HUES48 (cell line): ENCODE results near the gene ROR1.

ENCODE experiments used
- H3K27ac ChIP-seq: one replicate; pipeline ENCODE4 v1.7.0; 2013; ENCODE audit warnings: low read depth, low read length, inconsistent platforms
- H3K27me3 ChIP-seq: 2 replicates; pipeline ENCODE4 v1.6.1; 2013; ENCODE audit warnings: mild to moderate bottlenecking, low read length; ENCODE audit not compliant: control insufficient read depth, insufficient read depth
- H3K36me3 ChIP-seq: 2 replicates; pipeline ENCODE4 v1.6.1; 2013; ENCODE audit warnings: low read length; ENCODE audit not compliant: control insufficient read depth, insufficient read depth
- H3K4me1 ChIP-seq: 2 replicates; pipeline ENCODE4 v1.6.1; 2013; ENCODE audit warnings: mild to moderate bottlenecking, low read length; ENCODE audit not compliant: control insufficient read depth, insufficient read depth
- H3K4me3 ChIP-seq: 2 replicates; pipeline ENCODE4 v1.5.1; 2013; ENCODE audit warnings: mild to moderate bottlenecking, low read depth, low read length
- H3K9ac ChIP-seq: 2 replicates; pipeline ENCODE4 v1.6.1; 2013; ENCODE audit warnings: mild to moderate bottlenecking, low read depth, low read length, moderate library complexity
- H3K9me3 ChIP-seq: 2 replicates; pipeline ENCODE4 v1.6.1; 2013; ENCODE audit warnings: low read length; ENCODE audit not compliant: control insufficient read depth, insufficient read depth

ROR1 gene

DNA sequence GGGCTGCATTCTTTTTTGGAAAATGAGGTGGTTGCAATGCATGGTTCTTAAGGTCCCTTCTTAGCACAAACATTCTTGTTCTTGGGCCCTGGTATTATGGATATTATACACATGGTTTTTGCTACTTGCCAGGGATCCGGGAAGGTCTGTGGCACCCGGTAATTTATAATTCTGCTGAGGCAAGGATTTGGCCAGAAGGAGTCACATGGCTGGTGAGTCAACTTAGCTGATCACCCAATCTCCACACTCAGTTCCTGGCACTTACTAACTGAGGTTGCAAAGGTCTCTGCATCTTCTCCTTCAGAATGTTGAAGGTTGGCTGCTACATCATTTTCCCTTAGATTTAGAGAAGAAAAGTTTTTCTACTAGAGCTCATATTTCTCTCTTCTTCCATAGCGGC lies 112.5 kb downstream of the ROR1 start:
- Histone ChIP-seq H3K9me3 (no peaks in the 10 kb centered on the region), H3K36me3 (no peaks in the 10 kb centered on the region), H3K4me1 (peaks cover 34% of the 10 kb centered on the region)

DNA sequence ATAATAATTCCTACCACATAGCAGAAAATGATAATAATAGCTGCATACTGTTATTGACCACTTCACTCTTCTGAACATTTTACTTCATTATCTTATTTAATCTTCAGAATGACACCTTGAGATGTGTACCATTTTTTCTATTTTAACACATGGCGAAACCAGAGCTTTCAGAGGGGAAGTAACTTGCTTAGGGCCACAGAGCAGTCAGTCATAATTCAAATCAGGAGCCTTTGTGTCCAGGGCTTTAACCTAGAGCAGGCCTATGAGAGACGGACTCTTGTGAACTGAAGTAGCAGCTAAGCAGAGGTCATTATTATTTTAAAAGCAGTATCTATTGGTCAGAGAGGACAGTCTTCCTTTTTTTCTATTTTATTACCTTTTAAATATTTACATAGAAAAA lies 114.0 kb downstream of the ROR1 start:
- no peaks in the 10 kb centered on the region for H3K27me3 ChIP-seq
- H3K4me1 ChIP-seq = peaks cover 43% of the 10 kb centered on the region
- no peaks in the 10 kb centered on the region for H3K9me3 ChIP-seq
- no peaks in the 10 kb centered on the region for H3K36me3 ChIP-seq
- no peak overlapping the region for H3K9ac ChIP-seq
- no peak overlapping the region for H3K4me3 ChIP-seq
- no peak overlapping the region for H3K27ac ChIP-seq

More for the DNA sequence above, 112.5 kb downstream of the ROR1 start:
- no peak overlapping the region for H3K4me3 ChIP-seq
- no peak overlapping the region for H3K27ac ChIP-seq
- no peaks in the 10 kb centered on the region for H3K27me3 ChIP-seq
- H3K9ac ChIP-seq = no peak overlapping the region

DNA sequence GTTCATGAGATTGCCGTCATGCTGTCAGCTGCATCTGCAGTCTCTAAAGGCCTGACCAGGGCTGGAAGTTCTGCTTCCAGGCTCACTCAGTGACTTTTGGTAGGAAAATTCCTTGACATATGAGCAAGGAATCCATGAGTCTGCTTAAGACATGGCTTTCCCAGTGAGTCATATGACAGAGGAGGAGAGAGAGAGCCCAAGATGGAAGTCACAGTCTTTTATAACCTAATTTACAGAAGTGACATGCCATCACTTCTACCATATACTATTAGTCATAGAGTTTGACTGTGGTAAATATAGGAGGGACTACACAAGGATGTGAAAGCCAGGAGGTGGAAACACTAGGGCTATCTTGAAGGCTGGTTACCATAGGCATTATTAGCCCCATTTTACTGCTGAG lies 115.2 kb downstream of the ROR1 start:
- Histone ChIP-seq H3K4me3 (no peak overlapping the region), H3K9ac (no peak overlapping the region), H3K27me3 (no peaks in the 10 kb centered on the region), H3K9me3 (no peaks in the 10 kb centered on the region), H3K36me3 (no peaks in the 10 kb centered on the region), H3K27ac (no peak overlapping the region), H3K4me1 (peaks cover 37% of the 10 kb centered on the region)

DNA sequence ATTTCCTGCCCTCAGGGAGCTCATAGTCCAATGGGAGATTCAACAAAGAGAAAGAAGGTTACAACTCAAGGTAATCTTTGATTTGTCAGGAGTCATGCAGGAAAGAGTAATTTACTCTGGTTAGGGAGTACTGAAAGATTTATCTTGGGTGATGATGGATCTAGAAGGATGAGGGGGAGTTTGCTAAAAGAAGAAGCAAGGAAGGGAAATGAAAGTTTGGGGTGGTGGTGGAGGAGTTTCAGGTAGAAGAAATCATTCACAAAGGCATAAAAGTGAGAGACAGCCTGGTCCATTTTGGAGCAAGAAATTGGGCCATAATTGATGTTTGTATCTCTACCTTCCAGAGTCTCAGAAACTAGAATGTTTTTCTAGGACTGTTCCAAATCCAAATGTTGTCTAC lies 116.7 kb downstream of the ROR1 start:
- Histone ChIP-seq H3K36me3 (no peaks in the 10 kb centered on the region), H3K27me3 (no peaks in the 10 kb centered on the region), H3K4me3 (no peak overlapping the region), H3K27ac (no peak overlapping the region), H3K4me1 (peaks cover 32% of the 10 kb centered on the region), H3K9ac (no peak overlapping the region), H3K9me3 (no peaks in the 10 kb centered on the region)

DNA sequence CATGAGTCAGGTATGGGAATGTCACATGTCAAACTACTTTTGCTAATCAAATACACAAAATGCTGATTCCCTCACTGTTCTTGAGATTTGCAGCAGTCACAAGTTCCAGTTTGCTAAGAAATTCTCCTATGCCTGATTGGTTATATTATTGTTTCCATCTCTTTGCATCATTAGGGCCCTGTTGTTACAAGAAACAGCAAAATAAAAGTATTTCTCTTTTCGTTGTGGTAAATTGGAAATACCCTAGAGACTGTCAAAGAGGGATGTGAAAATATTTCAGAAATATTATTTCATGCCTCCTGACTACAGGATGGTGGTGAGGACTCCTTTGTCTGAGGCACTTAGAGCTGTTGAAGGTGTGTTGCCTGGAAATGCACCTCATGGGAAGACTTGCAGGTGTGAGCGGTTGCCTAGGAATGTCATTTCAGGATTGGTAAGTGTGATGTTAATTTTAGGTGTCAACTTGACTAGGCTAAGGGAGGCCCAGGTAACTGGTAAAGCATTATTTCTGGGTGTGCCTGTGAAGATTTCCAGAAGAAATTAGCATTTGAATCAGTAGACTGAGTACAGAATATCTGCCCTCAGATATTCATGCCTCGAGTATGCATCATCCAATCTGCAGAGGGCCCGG lies 117.4 kb downstream of the ROR1 start:
- no peaks in the 10 kb centered on the region for H3K36me3 ChIP-seq
- H3K27me3 ChIP-seq = no peaks in the 10 kb centered on the region
- no peak overlapping the region for H3K27ac ChIP-seq
- no peaks in the 10 kb centered on the region for H3K9me3 ChIP-seq
- no peak overlapping the region for H3K4me3 ChIP-seq
- H3K9ac ChIP-seq = no peak overlapping the region
- peaks cover 32% of the 10 kb centered on the region for H3K4me1 ChIP-seq

DNA sequence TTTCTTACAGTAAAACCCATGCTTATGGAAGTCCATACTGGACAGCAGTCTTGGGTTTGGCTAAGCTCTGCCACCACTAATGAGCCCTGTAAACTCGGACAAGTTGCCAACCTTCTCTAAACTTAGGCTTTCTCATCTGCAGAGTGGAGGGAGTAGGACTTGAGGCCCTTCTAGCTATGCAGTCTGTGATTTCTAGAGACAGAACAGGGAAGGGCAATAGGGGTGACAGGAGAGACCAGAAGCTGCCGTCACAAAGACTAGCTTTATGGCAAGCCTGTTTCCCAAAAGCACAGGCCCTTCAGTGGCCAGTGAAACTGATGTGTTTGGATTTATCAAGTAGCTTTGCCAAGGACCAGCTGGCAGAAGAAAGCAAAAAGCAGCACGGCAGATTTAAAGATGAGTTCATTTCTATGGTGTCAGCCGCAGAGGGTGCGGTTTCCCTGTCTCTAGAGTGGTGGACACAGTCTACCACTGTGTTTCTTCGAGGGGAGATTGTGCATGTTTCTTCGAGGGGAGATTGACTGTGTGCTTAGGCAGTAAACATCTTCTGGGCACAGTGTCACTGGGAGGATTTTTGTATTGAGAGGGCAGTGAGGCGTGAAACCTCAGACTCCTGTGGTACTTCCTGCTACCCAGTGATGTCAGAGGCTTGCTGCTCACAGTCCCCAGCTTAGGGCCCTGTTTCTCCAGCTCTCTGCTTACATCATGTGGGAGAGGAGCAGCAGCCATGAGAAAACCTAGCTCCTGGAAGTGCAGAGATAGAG lies 119.0 kb downstream of the ROR1 start:
- Histone ChIP-seq H3K36me3 (no peaks in the 10 kb centered on the region), H3K4me3 (no peak overlapping the region), H3K27me3 (no peaks in the 10 kb centered on the region), H3K9ac (no peak overlapping the region), H3K27ac (no peak overlapping the region), H3K9me3 (no peaks in the 10 kb centered on the region), H3K4me1 (peaks cover 21% of the 10 kb centered on the region)

DNA sequence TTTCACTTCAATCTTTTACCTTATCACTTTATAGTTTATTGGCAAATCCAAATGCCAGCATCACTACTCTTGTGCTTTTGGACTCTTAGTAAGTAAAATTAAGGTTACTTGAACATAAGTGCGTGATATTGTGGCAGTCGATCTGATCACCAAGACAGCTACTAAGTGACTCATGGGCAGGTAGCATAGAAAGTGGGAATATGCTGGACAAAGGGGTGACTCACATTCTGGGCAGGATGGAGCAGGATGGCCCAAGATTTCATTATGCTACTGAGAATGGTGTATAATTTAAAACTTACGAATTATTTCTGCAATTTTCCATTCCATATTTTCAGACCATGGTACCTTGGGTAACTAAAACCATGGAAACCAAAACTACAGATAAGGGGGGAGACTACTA lies 120.2 kb downstream of the ROR1 start:
- H3K27me3 ChIP-seq = no peaks in the 10 kb centered on the region
- no peaks in the 10 kb centered on the region for H3K36me3 ChIP-seq
- H3K9ac ChIP-seq = no peak overlapping the region
- no peak overlapping the region for H3K27ac ChIP-seq
- peaks cover 26% of the 10 kb centered on the region for H3K4me1 ChIP-seq
- H3K4me3 ChIP-seq = no peak overlapping the region
- H3K9me3 ChIP-seq = no peaks in the 10 kb centered on the region

DNA sequence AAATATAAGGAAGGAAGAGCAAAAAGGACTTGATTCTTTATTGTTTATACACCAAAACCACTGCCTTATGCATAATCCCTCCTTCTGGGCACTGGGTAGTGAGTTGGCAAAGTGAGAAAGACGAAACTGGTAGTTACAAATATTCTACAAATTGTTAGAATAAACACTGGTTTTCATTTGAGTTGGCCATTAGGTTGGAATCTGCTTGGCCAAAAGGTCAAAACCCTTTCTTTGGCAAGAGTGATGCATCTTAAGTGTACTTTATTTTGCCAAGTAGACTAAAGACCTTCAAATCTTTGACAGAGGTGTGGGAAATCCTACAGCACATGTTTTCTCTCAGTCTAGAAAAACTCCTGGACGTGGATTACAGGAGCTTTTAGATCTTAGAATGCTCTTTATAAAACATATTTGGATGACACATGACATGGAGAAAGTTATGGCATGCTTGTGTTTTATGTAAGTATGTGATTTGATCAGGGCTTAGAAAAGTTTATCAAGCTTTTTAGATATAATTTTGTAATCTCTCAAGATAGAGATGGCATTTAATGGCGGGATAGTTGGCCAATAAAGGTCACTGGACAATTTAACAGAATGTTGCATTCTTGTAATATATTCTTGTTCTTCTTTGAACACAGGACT lies 120.9 kb downstream of the ROR1 start:
- Histone ChIP-seq H3K9me3 (no peaks in the 10 kb centered on the region), H3K27ac (no peak overlapping the region), H3K4me1 (peaks cover 27% of the 10 kb centered on the region), H3K36me3 (no peaks in the 10 kb centered on the region), H3K9ac (no peak overlapping the region), H3K4me3 (no peak overlapping the region), H3K27me3 (no peaks in the 10 kb centered on the region)

DNA sequence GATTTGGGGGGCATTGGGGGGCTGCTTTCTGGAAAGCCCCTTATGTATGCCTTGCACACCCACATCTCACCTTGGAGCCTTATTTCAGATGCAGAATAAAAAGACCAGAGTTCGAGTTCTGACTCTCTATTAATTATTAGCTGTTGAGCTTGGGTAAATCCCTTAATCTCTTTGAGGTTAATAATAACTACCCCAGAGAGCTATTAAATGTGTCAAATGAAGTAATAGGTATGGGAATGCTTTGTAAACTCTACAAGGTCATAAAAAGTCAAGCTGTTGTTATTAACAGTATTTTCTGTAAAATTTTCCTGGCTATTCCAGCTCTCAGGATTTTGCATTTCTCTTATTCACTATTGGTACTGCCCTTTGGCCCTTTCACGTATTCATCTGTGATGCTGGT lies 122.9 kb downstream of the ROR1 start:
- Histone ChIP-seq H3K4me1 (peaks cover 17% of the 10 kb centered on the region), H3K9me3 (no peaks in the 10 kb centered on the region), H3K9ac (no peak overlapping the region), H3K27ac (no peak overlapping the region), H3K4me3 (no peak overlapping the region), H3K27me3 (no peaks in the 10 kb centered on the region), H3K36me3 (no peaks in the 10 kb centered on the region)

DNA sequence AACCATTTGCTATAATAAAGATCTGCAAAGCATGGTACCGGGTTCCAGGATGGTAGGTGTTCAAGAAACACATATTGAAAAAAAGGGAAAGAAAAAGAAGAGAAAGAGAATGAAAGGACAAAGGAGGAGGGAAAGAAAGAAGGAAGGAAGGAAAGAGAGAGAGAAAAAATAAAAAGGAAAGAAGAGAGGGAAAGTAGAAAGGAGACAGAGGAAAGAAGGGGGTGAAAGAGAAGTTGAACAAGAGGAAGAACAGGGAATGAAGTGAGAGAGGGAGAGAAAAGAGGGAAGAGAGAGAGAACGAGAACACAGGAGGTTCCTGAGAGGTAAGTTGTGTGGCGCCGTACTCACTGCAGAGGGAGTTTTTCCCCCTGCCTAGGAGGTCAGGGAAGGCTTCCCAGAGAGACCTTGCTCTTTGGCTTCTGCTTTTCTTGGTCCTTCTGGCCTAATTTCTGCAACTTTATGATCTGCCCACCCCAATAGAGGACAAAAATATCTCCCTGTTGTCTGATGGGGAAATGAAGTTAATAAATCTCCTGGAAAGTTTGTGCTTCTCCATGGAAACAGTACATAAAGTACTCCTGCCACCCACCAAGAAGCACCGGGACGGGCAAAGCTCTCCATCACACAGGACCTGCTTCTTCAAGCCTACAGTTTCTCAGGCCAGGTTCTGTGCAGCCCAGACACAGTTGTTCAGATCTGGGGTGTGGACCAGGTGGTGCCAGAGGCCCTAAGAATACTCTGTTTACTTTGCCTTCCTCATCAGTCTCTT lies 124.8 kb downstream of the ROR1 start:
- H3K9ac ChIP-seq = no peak overlapping the region
- no peaks in the 10 kb centered on the region for H3K9me3 ChIP-seq
- peaks cover 15% of the 10 kb centered on the region for H3K4me1 ChIP-seq
- H3K27me3 ChIP-seq = no peaks in the 10 kb centered on the region
- no peaks in the 10 kb centered on the region for H3K36me3 ChIP-seq
- H3K4me3 ChIP-seq = no peak overlapping the region
- H3K27ac ChIP-seq = no peak overlapping the region

DNA sequence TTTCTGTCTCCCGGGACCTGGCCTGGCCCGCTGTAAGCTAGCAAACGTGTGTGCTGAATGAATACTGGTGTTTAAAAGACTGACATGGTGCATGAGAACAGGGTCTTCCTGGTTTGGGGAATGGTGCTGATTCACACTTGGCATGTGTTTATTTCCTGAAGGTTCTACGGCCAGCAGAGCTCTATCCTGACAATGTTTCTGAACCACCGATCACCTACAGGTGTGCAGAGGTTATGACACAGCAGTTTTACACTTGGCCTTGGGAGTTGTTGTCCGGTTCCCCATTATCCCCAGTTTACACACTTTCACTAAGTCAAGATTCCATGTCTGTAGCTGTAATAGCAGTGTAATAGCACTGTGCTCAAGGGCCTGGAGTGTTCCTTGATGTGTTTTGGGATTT lies 127.3 kb downstream of the ROR1 start:
- Histone ChIP-seq H3K27ac (no peak overlapping the region), H3K27me3 (no peaks in the 10 kb centered on the region), H3K36me3 (no peaks in the 10 kb centered on the region), H3K4me3 (no peak overlapping the region), H3K4me1 (peaks cover 32% of the 10 kb centered on the region), H3K9ac (no peak overlapping the region), H3K9me3 (no peaks in the 10 kb centered on the region)
